Inferior parietal cortex (tissue), 1 donor: ENCODE data around the gene TNRC6C.

Experiments used
- DNase-seq: peaks from one replicate; pipeline ENCODE4 v3.0.0-alpha.2; 2016; ENCODE audit errors: extremely low spot score

Gene TNRC6C

GRCh38 chr17:78154903-78155811 lies 196.7 kb downstream of the TNRC6C start:
- DNase-seq: no peak
